Activated CD4-positive, alpha-beta T cell treated with anti-CD3 and anti-CD28 coated beads, Interleukin-2, amount 50 U/mL, for 1 hour (primary cell): ENCODE results near the gene EVA1A.
"Not testable (repeated sequence)": the region's sequence is repeated elsewhere in the genome, so short reads cannot be mapped to it uniquely, and the experiment has no call there.

Experiments used
- DNase-seq: peaks from one replicate; pipeline ENCODE4 v3.0.0-alpha.2; 2020

EVA1A gene

GRCh38 chr2:75516378-75517360 lies 44.1 kb downstream of the EVA1A start:
- DNase-seq: no peak

GRCh38 chr2:75515584-75516368 lies 45.0 kb downstream of the EVA1A start:
- no peak for DNase-seq

- DNase-seq: no peak
These were observed 47.0 kb downstream of the EVA1A start for GRCh38 chr2:75513616-75514170.

- DNase-seq: no peak
These were observed 48.1 kb downstream of the EVA1A start for GRCh38 chr2:75512455-75513212.

GRCh38 chr2:75506101-75506697 lies 54.5 kb downstream of the EVA1A start:
- no peak for DNase-seq

GRCh38 chr2:75505012-75505411 lies 55.7 kb downstream of the EVA1A start:
- DNase-seq: no peak

- DNase-seq: no peak
These were observed 57.6 kb downstream of the EVA1A start for GRCh38 chr2:75503048-75503607.

- no peak for DNase-seq
These were observed 60.1 kb downstream of the EVA1A start for GRCh38 chr2:75500633-75501032.

- DNase-seq: no peak
These were observed 61.2 kb downstream of the EVA1A start for GRCh38 chr2:75499534-75499933.

GRCh38 chr2:75498907-75499306 lies 61.8 kb downstream of the EVA1A start:
- DNase-seq: no peak

- no peak for DNase-seq
These were observed 63.5 kb downstream of the EVA1A start for GRCh38 chr2:75497256-75497655.

- DNase-seq: no peak
These were observed 64.9 kb downstream of the EVA1A start for GRCh38 chr2:75495862-75496261.

- DNase-seq: no peak
These were observed 66.5 kb downstream of the EVA1A start for GRCh38 chr2:75494137-75494769.

- no peak for DNase-seq
These were observed 67.5 kb downstream of the EVA1A start for GRCh38 chr2:75493230-75493629.

- DNase-seq: no peak
These were observed 69.5 kb downstream of the EVA1A start for GRCh38 chr2:75491129-75491753.

GRCh38 chr2:75489721-75490120 lies 71.0 kb downstream of the EVA1A start:
- no peak for DNase-seq

- no peak for DNase-seq
These were observed 72.6 kb downstream of the EVA1A start for GRCh38 chr2:75488157-75488556.

- not testable (repeated sequence) for DNase-seq
These were observed 74.0 kb downstream of the EVA1A start for GRCh38 chr2:75486735-75487134.

- DNase-seq: no peak
These were observed 75.9 kb downstream of the EVA1A start for GRCh38 chr2:75484840-75485239.

GRCh38 chr2:75483878-75484277 lies 76.9 kb downstream of the EVA1A start:
- DNase-seq: no peak

- no peak for DNase-seq
These were observed 78.3 kb downstream of the EVA1A start for GRCh38 chr2:75482398-75482797.
